Heart left ventricle (tissue), 13 donors: ENCODE measurements around the gene ADCY9.

Source experiments
- CTCF ChIP-seq, 12 donors: fragments of 200-600 bp; sonication (generic) in 4 of 12; IDR thresholded peaks; one replicate each; pipeline versions ENCODE4 v1.5.0 to v1.8.0; 2018 to 2022; ENCODE audit warnings: antibody characterized with exemption in 12 of 12, mild to moderate bottlenecking in 5 of 12
- POLR2A ChIP-seq, 2 donors: fragments of 450-650 bp; IDR thresholded peaks; one replicate each; pipeline ENCODE4 v1.6.1; 2017; ENCODE audit warnings: antibody characterized with exemption in 2 of 2, mild to moderate bottlenecking in 2 of 2, moderate library complexity in 2 of 2
- donor health status: ischemic (EF 13 %, LVEDD 7.1; RV severe dilation, severe dysfunction).
- donor health status: DM: no; HTN: yes; CAD: no.
- donor health status: DM: no; HTN: no; CAD: no.
- donor health status: ischemic (EF 25% LVEDD 6.9; RV normal size, moderate dysfunction).
- donor health status: ischemic (EF 25% LVEDD 5.7; RV mildly dilated, moderate dysfunction).
- donor health status: ischemic (EF 35%, LVEDD 5.7; RV mildly dilated, moderate dysfunction).
- donor health status: nonischemic (EF 11% LVEDD 7.7; RV severe dilation, severe dysfunction).
- donor health status: DM: yes; HTN: yes; CAD: no.
- donor health status: PGD.
- donor health status: ischemic (EF 29% LVEDD 5.4; RV normal size, mild dysfunction).
- donor health status: nonischemic (EF 23%, LVEDD 6.1; RV moderate dilation, normal function).

- TF ChIP-seq POLR2A (IDR thresholded peaks at IDR 0.05) = no peak
- TF ChIP-seq CTCF (IDR thresholded peaks at IDR 0.05) = no peak
Observed at GRCh38 chr16:4060823-4061222, 55.4 kb downstream of the ADCY9 start.
